OCI-LY1 (cell line): ENCODE data around the gene GDF10.

Experiments
- EZH2 ChIP-seq: fragments of 200-600 bp; sonication (generic), shearing (Covaris generic); IDR thresholded peaks from 2 replicates; pipeline ENCODE4 v1.8.0; 2017; ENCODE audit warnings: borderline replicate concordance, mixed run types, mild to moderate bottlenecking, antibody characterized with exemption, low read length, moderate library complexity, mixed read lengths
- TF ChIP-seq, protein P1 (sequence below): fragments of 200-600 bp; sonication (generic), shearing (Covaris generic); IDR thresholded peaks from 2 replicates; pipeline ENCODE4 v1.5.1; 2017; ENCODE audit warnings: mild to moderate bottlenecking, antibody characterized with exemption, low read length, moderate library complexity, mixed read lengths

- TF ChIP-seq, protein P1, sequence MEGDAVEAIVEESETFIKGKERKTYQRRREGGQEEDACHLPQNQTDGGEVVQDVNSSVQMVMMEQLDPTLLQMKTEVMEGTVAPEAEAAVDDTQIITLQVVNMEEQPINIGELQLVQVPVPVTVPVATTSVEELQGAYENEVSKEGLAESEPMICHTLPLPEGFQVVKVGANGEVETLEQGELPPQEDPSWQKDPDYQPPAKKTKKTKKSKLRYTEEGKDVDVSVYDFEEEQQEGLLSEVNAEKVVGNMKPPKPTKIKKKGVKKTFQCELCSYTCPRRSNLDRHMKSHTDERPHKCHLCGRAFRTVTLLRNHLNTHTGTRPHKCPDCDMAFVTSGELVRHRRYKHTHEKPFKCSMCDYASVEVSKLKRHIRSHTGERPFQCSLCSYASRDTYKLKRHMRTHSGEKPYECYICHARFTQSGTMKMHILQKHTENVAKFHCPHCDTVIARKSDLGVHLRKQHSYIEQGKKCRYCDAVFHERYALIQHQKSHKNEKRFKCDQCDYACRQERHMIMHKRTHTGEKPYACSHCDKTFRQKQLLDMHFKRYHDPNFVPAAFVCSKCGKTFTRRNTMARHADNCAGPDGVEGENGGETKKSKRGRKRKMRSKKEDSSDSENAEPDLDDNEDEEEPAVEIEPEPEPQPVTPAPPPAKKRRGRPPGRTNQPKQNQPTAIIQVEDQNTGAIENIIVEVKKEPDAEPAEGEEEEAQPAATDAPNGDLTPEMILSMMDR: no peak
- no peak for TF ChIP-seq EZH2
Observed at GRCh38 chr10:47360419-47361040, 60.5 kb downstream of the GDF10 start.
